Fibroblast of mammary gland (primary cell): ENCODE results near the gene TCEA3.

ENCODE experiments used
- DNase-seq: peaks from one replicate; pipeline ENCODE4 v3.0.0-alpha.2; 2010; ENCODE audit warnings: low read depth
- H3K4me3 ChIP-seq: 2 replicates; pipeline ENCODE4 v1.5.1; 2011; ENCODE audit warnings: low read depth, mild to moderate bottlenecking, low read length, moderate library complexity; ENCODE audit not compliant: control insufficient read depth
- TF ChIP-seq, protein P1 (sequence below): conservative IDR thresholded peaks from 2 replicates; pipeline ENCODE4 v1.5.1; 2011; ENCODE audit warnings: low read depth, low read length, inconsistent platforms; ENCODE audit not compliant: control insufficient read depth, insufficient read depth

TCEA3 gene

GRCh38 chr1:23370709-23371584, 53.6 kb downstream of the TCEA3 start:
- TF ChIP-seq, protein P1, sequence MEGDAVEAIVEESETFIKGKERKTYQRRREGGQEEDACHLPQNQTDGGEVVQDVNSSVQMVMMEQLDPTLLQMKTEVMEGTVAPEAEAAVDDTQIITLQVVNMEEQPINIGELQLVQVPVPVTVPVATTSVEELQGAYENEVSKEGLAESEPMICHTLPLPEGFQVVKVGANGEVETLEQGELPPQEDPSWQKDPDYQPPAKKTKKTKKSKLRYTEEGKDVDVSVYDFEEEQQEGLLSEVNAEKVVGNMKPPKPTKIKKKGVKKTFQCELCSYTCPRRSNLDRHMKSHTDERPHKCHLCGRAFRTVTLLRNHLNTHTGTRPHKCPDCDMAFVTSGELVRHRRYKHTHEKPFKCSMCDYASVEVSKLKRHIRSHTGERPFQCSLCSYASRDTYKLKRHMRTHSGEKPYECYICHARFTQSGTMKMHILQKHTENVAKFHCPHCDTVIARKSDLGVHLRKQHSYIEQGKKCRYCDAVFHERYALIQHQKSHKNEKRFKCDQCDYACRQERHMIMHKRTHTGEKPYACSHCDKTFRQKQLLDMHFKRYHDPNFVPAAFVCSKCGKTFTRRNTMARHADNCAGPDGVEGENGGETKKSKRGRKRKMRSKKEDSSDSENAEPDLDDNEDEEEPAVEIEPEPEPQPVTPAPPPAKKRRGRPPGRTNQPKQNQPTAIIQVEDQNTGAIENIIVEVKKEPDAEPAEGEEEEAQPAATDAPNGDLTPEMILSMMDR = no peak
- peak overlapping the region; percentile 12 for H3K4me3 ChIP-seq
- peak; percentile 65 for DNase-seq

- DNase-seq = no peak
- TF ChIP-seq, protein P1 = no peak
- H3K4me3 ChIP-seq = peak overlapping the region; percentile 24
Observed at GRCh38 chr1:23370330-23370708, 54.2 kb downstream of the TCEA3 start.

- TF ChIP-seq, protein P1 = no peak
- peak within 1 kb of the TSS; percentile 98 for H3K4me3 ChIP-seq
- peak; percentile 83 for DNase-seq
Observed at GRCh38 chr1:23369335-23370013, 55.1 kb downstream of the TCEA3 start, which contains the start of gene ZNF436. TSS of gene ZNF436 (minus strand) at chr1:23369836. CDS start at chr1:23368005, 1,831 bp downstream.

GRCh38 chr1:23368562-23369334, 55.8 kb downstream of the TCEA3 start:
- H3K4me3 ChIP-seq = peak overlapping the region; percentile 98
- peak; percentile 85 for DNase-seq
- TF ChIP-seq, protein P1 = peak; percentile 0

DNA sequence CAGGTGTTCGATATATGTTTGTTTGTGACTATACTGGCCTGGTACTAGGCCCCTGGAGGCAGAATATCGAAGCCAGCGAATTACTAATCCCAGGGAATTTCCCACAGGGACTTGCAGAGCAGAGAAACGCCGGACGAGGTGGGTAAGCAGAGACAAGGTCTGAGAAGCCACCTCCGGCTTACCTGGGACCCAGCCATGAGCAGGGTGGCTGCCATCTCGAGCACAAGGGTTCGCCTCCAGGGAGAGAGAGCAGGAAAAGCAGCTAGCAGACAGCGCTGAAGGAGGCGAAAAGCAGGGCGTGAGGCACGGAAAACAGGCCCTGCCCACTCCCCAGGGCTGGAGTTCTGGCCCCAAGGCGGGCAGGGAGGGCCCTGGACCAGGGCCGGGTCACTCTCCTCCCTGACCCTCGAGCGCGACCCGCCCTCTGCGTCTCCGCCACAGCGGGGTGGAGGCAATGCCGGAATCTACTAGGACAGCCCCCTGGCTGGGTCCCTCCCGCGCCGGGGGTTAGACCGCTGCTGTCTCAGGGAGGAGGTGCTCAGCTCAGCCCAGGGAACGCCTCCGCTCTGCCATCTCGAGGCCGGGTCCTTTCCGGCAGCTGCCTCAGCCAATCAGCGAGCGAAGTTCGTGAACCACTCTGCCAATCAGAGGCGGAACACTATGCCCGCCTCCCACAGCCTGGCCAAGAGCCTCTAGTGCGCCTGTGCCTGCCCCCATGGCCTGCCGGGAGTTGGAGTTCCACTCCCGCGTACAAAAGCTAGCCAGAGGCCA, 56.6 kb downstream of the TCEA3 start:
- peak overlapping the region; percentile 98 for H3K4me3 ChIP-seq
- TF ChIP-seq, protein P1 = no peak
- DNase-seq = peak; percentile 99

GRCh38 chr1:23367451-23367790, 57.1 kb downstream of the TCEA3 start:
- TF ChIP-seq, protein P1 = no peak
- no peak for DNase-seq
- peak overlapping the region; percentile 98 for H3K4me3 ChIP-seq
